Activated T-helper 1 cell treated with anti-CD3 and anti-CD28 coated beads, Interleukin-12 subunit alpha, Interleukin-12 subunit beta, Interleukin-2, Interleukin-4 antibody, amounts not matched to agents 30 ng/mL and 10 ng/mL and 1 ng/mL, durations not matched to agents 14 hours and 24 hours and 36 hours (primary cell): ENCODE measurements around the gene TLX3. TPM values are rescaled to one million over a fixed set of nuclear protein-coding genes. Genes with fewer than 3 reads are reported as not detected.

Experiments used
- DNase-seq: peaks from one replicate; pipeline ENCODE4 v3.0.0; 2021; ENCODE audit warnings: low spot score
- H3K27ac Mint-ChIP-seq: one replicate; pipeline ENCODE4 v1.8.0; 2021; ENCODE audit warnings: mild to moderate bottlenecking, mixed read lengths
- H3K27me3 Mint-ChIP-seq: one replicate; pipeline ENCODE4 v1.8.0; 2022; ENCODE audit warnings: mild to moderate bottlenecking, moderate library complexity, mixed read lengths; ENCODE audit not compliant: insufficient read depth
- H3K36me3 Mint-ChIP-seq: one replicate; pipeline ENCODE4 v1.8.0; 2021; ENCODE audit warnings: low read depth, mixed read lengths
- H3K4me1 Mint-ChIP-seq: one replicate; pipeline ENCODE4 v1.8.0; 2021; ENCODE audit warnings: low read depth, mixed read lengths
- H3K4me3 Mint-ChIP-seq: one replicate; pipeline ENCODE4 v1.8.0; 2021; ENCODE audit warnings: mild to moderate bottlenecking, moderate library complexity, mixed read lengths
- H3K9me3 Mint-ChIP-seq: one replicate; pipeline ENCODE4 v1.8.0; 2021; ENCODE audit warnings: mixed read lengths
- intact Hi-C: fragments of 100-400 bp; cut with micrococcal nuclease; formaldehyde crosslinking; loops from one replicate; pipeline ENCODE4 v1.15.1; 2024
- total RNA-seq: library from RNA; stranded (reverse); gene quantifications from 2 replicates; pipeline ENCODE4 v1.2.3, GENCODE V29; 2022

TLX3 gene
- total RNA-seq = not detected in 2 replicates

GRCh38 chr5:171308453-171309275, at the start of gene TLX3:
Gene TLX3, plus strand, starts transcription at chr5:171309248. Its CDS starts 118 bp downstream, at chr5:171309366.
- Mint-ChIP-seq H3K27me3 (peaks cover 56% of the 10 kb centered on the region), H3K36me3 (peaks cover 5% of the 10 kb centered on the region), H3K9me3 (no peaks in the 10 kb centered on the region), H3K4me1 (peaks cover 12% of the 10 kb centered on the region), H3K4me3 (no peak within 1 kb of the TSS), H3K27ac (no peak within 1 kb of the TSS)
- intact Hi-C loops = no loop called here
- no peak for DNase-seq

- H3K27ac Mint-ChIP-seq = no peak overlapping the region
- H3K27me3 Mint-ChIP-seq = peaks cover 13% of the 10 kb centered on the region
- no peaks in the 10 kb centered on the region for H3K36me3 Mint-ChIP-seq
- H3K9me3 Mint-ChIP-seq = no peaks in the 10 kb centered on the region
- intact Hi-C loops = no loop called here
- peaks cover 6% of the 10 kb centered on the region for H3K4me1 Mint-ChIP-seq
- DNase-seq = no peak
- no peak overlapping the region for H3K4me3 Mint-ChIP-seq
Observed at GRCh38 chr5:171261361-171261760, 47.7 kb upstream of the TLX3 start.

GRCh38 chr5:171261904-171262303, 47.1 kb upstream of the TLX3 start:
- H3K4me1 Mint-ChIP-seq = peaks cover 6% of the 10 kb centered on the region
- H3K27ac Mint-ChIP-seq = no peak overlapping the region
- H3K9me3 Mint-ChIP-seq = no peaks in the 10 kb centered on the region
- no peak overlapping the region for H3K4me3 Mint-ChIP-seq
- no peaks in the 10 kb centered on the region for H3K36me3 Mint-ChIP-seq
- peaks cover 13% of the 10 kb centered on the region for H3K27me3 Mint-ChIP-seq
- intact Hi-C loops = no loop called here
- no peak for DNase-seq

- intact Hi-C loops = no loop called here
Observed at GRCh38 chr5:171263181-171263580, 45.9 kb upstream of the TLX3 start.

GRCh38 chr5:171264843-171265242, 44.2 kb upstream of the TLX3 start:
- no peaks in the 10 kb centered on the region for H3K9me3 Mint-ChIP-seq
- H3K36me3 Mint-ChIP-seq = no peaks in the 10 kb centered on the region
- intact Hi-C loops = no loop called here

More at GRCh38 chr5:171263181-171263580, 45.9 kb upstream of the TLX3 start:
- no peak overlapping the region for H3K4me3 Mint-ChIP-seq
- H3K9me3 Mint-ChIP-seq = no peaks in the 10 kb centered on the region
- peaks cover 6% of the 10 kb centered on the region for H3K4me1 Mint-ChIP-seq
- H3K27me3 Mint-ChIP-seq = peaks cover 15% of the 10 kb centered on the region
- no peak for DNase-seq
- no peaks in the 10 kb centered on the region for H3K36me3 Mint-ChIP-seq
- no peak overlapping the region for H3K27ac Mint-ChIP-seq

GRCh38 chr5:171268700-171269620, 40.1 kb upstream of the TLX3 start:
- H3K4me3 Mint-ChIP-seq = no peak overlapping the region
- intact Hi-C loops = no loop called here

More at GRCh38 chr5:171264843-171265242, 44.2 kb upstream of the TLX3 start:
- no peak for DNase-seq
- H3K4me3 Mint-ChIP-seq = no peak overlapping the region
- peaks cover 6% of the 10 kb centered on the region for H3K4me1 Mint-ChIP-seq
- no peak overlapping the region for H3K27ac Mint-ChIP-seq
- peaks cover 16% of the 10 kb centered on the region for H3K27me3 Mint-ChIP-seq

GRCh38 chr5:171269717-171270116, 39.3 kb upstream of the TLX3 start:
- H3K36me3 Mint-ChIP-seq = no peaks in the 10 kb centered on the region
- H3K27me3 Mint-ChIP-seq = peaks cover 16% of the 10 kb centered on the region
- no peak for DNase-seq
- peaks cover 3% of the 10 kb centered on the region for H3K4me1 Mint-ChIP-seq
- no peaks in the 10 kb centered on the region for H3K9me3 Mint-ChIP-seq
- intact Hi-C loops = no loop called here
- no peak overlapping the region for H3K4me3 Mint-ChIP-seq
- H3K27ac Mint-ChIP-seq = no peak overlapping the region

More at GRCh38 chr5:171268700-171269620, 40.1 kb upstream of the TLX3 start:
- Mint-ChIP-seq H3K27me3 (peaks cover 13% of the 10 kb centered on the region), H3K27ac (no peak overlapping the region), H3K36me3 (no peaks in the 10 kb centered on the region), H3K9me3 (no peaks in the 10 kb centered on the region), H3K4me1 (peaks cover 6% of the 10 kb centered on the region)
- DNase-seq = no peak

- H3K27me3 Mint-ChIP-seq = peaks cover 12% of the 10 kb centered on the region
- no peaks in the 10 kb centered on the region for H3K4me1 Mint-ChIP-seq
Observed at GRCh38 chr5:171270136-171270535, 38.9 kb upstream of the TLX3 start.

GRCh38 chr5:171271798-171272197, 37.2 kb upstream of the TLX3 start:
- peaks cover 12% of the 10 kb centered on the region for H3K27me3 Mint-ChIP-seq
- no peak overlapping the region for H3K27ac Mint-ChIP-seq
- intact Hi-C loops = no loop called here
- H3K4me3 Mint-ChIP-seq = no peak overlapping the region
- H3K36me3 Mint-ChIP-seq = no peaks in the 10 kb centered on the region
- no peaks in the 10 kb centered on the region for H3K4me1 Mint-ChIP-seq
- H3K9me3 Mint-ChIP-seq = no peaks in the 10 kb centered on the region
- no peak for DNase-seq

More at GRCh38 chr5:171270136-171270535, 38.9 kb upstream of the TLX3 start:
- Mint-ChIP-seq H3K36me3 (no peaks in the 10 kb centered on the region), H3K4me3 (no peak overlapping the region), H3K9me3 (no peaks in the 10 kb centered on the region), H3K27ac (no peak overlapping the region)
- DNase-seq = no peak
- intact Hi-C loops = no loop called here

- no peaks in the 10 kb centered on the region for H3K9me3 Mint-ChIP-seq
- H3K36me3 Mint-ChIP-seq = no peaks in the 10 kb centered on the region
- no peak overlapping the region for H3K4me3 Mint-ChIP-seq
- intact Hi-C loops = no loop called here
- H3K27me3 Mint-ChIP-seq = peaks cover 10% of the 10 kb centered on the region
- DNase-seq = no peak
- H3K27ac Mint-ChIP-seq = no peak overlapping the region
- no peaks in the 10 kb centered on the region for H3K4me1 Mint-ChIP-seq
Observed at GRCh38 chr5:171272996-171273970, 35.8 kb upstream of the TLX3 start.

- no peaks in the 10 kb centered on the region for H3K9me3 Mint-ChIP-seq
- H3K4me1 Mint-ChIP-seq = no peaks in the 10 kb centered on the region
- intact Hi-C loops = no loop called here
- H3K36me3 Mint-ChIP-seq = no peaks in the 10 kb centered on the region
- DNase-seq = no peak
- peaks cover 9% of the 10 kb centered on the region for H3K27me3 Mint-ChIP-seq
- H3K4me3 Mint-ChIP-seq = no peak overlapping the region
- H3K27ac Mint-ChIP-seq = no peak overlapping the region
Observed at GRCh38 chr5:171275841-171276544, 33.1 kb upstream of the TLX3 start.

GRCh38 chr5:171283753-171284152, 25.3 kb upstream of the TLX3 start:
- Mint-ChIP-seq H3K27me3 (peaks cover 2% of the 10 kb centered on the region), H3K9me3 (no peaks in the 10 kb centered on the region), H3K4me1 (no peaks in the 10 kb centered on the region), H3K27ac (no peak overlapping the region), H3K4me3 (no peak overlapping the region), H3K36me3 (no peaks in the 10 kb centered on the region)
- intact Hi-C loops = no loop called here
- no peak for DNase-seq
